Liver (tissue), 9 donors: ENCODE measurements around the gene HLTF. TPM values are rescaled to one million over a fixed set of nuclear protein-coding genes. Genes with fewer than 3 reads are reported as not detected.

Source experiments
- DNase-seq: peaks from one replicate; pipeline ENCODE4 v3.0.0-alpha.2; 2017; ENCODE audit warnings: low spot score
- H3K27ac ChIP-seq, 2 donors: one replicate each; pipeline ENCODE4 v1.7.0; 2013; ENCODE audit warnings: inconsistent platforms in 2 of 2, low read length in 2 of 2, control low read depth in 1 of 2, low read depth in 1 of 2, mild to moderate bottlenecking in 1 of 2
- H3K27me3 ChIP-seq, 4 donors: one replicate each; pipeline versions ENCODE4 v1.6.1 to v1.7.0; 2013; ENCODE audit warnings: low read length in 3 of 4, inconsistent platforms in 1 of 4, mild to moderate bottlenecking in 1 of 4, moderate library complexity in 1 of 4; ENCODE audit not compliant: control insufficient read depth in 4 of 4, insufficient read depth in 4 of 4
- H3K36me3 ChIP-seq, 4 donors: one replicate each; pipeline versions ENCODE4 v1.6.1 to v1.7.0; 2013; ENCODE audit warnings: low read length in 3 of 4, mild to moderate bottlenecking in 3 of 4, low read depth in 1 of 4, moderate library complexity in 1 of 4; ENCODE audit not compliant: control insufficient read depth in 4 of 4, insufficient read depth in 3 of 4
- H3K4me1 ChIP-seq, 4 donors: one replicate each; pipeline versions ENCODE4 v1.6.1 to v1.7.0; 2013; ENCODE audit warnings: low read length in 3 of 4, mild to moderate bottlenecking in 3 of 4, moderate library complexity in 1 of 4; ENCODE audit not compliant: control insufficient read depth in 4 of 4, insufficient read depth in 4 of 4
- H3K4me3 ChIP-seq, 3 donors: one replicate each; pipeline versions ENCODE4 v1.6.1 to v1.7.0; 2013; ENCODE audit warnings: low read length in 3 of 3, control low read depth in 1 of 3, low read depth in 1 of 3, mild to moderate bottlenecking in 1 of 3
- H3K9ac ChIP-seq, 2 donors: one replicate each; pipeline ENCODE4 v1.7.0; 2013; ENCODE audit warnings: low read length in 2 of 2, mild to moderate bottlenecking in 2 of 2, moderate library complexity in 2 of 2, control low read depth in 1 of 2, low read depth in 1 of 2
- H3K9me3 ChIP-seq, 4 donors: one replicate each; pipeline versions ENCODE4 v1.6.1 to v1.7.0; 2013; ENCODE audit warnings: low read length in 3 of 4; ENCODE audit not compliant: control insufficient read depth in 4 of 4
- CTCF ChIP-seq: fragments of 150-350 bp; IDR thresholded peaks from 2 replicates; pipeline ENCODE4 v1.5.1; 2017; ENCODE audit warnings: improper control_type of control experiment, low read depth, low read length; ENCODE audit not compliant: missing input control
- EGR1 ChIP-seq, 2 donors: IDR thresholded peaks; 2 replicates each; pipeline ENCODE4 v1.6.1; 2016 to 2018; ENCODE audit warnings: antibody characterized with exemption in 2 of 2, low read depth in 2 of 2
- FOXA1 ChIP-seq: IDR thresholded peaks from 2 replicates; pipeline ENCODE4 v1.6.1; 2016; ENCODE audit warnings: antibody characterized with exemption
- FOXA2 ChIP-seq: IDR thresholded peaks from 2 replicates; pipeline ENCODE4 v1.6.1; 2016; ENCODE audit warnings: antibody characterized with exemption
- GABPA ChIP-seq, 2 donors: IDR thresholded peaks in 1 of 2; conservative IDR thresholded peaks in 1 of 2; 2 replicates each; pipeline ENCODE4 v1.6.1; 2016; ENCODE audit warnings: antibody characterized with exemption in 2 of 2, mild to moderate bottlenecking in 1 of 2, moderate library complexity in 1 of 2
- HNF4A ChIP-seq, 2 donors: conservative IDR thresholded peaks; 2 replicates each; pipeline ENCODE4 v1.6.1; 2016; ENCODE audit warnings: antibody characterized with exemption in 2 of 2, mild to moderate bottlenecking in 2 of 2
- HNF4G ChIP-seq: IDR thresholded peaks from 2 replicates; pipeline ENCODE4 v1.6.1; 2016; ENCODE audit warnings: antibody characterized with exemption
- JUND ChIP-seq, 2 donors: IDR thresholded peaks; 2 replicates each; pipeline ENCODE4 v1.6.1; 2016; ENCODE audit warnings: antibody characterized with exemption in 2 of 2
- MAX ChIP-seq: IDR thresholded peaks from 2 replicates; pipeline ENCODE4 v1.6.1; 2016; ENCODE audit warnings: antibody characterized with exemption
- NR2F2 ChIP-seq: IDR thresholded peaks from 2 replicates; pipeline ENCODE4 v1.6.1; 2016; ENCODE audit warnings: antibody characterized with exemption
- REST ChIP-seq: IDR thresholded peaks from 2 replicates; pipeline ENCODE4 v1.6.1; 2016; ENCODE audit warnings: antibody characterized with exemption, mild to moderate bottlenecking
- RXRA ChIP-seq, 2 donors: IDR thresholded peaks; 2 replicates each; pipeline ENCODE4 v1.6.1; 2017 to 2018; ENCODE audit warnings: antibody characterized with exemption in 2 of 2, mild to moderate bottlenecking in 1 of 2
- SP1 ChIP-seq: IDR thresholded peaks from 2 replicates; pipeline ENCODE4 v1.6.1; 2018; ENCODE audit warnings: antibody characterized with exemption, mild to moderate bottlenecking
- TAF1 ChIP-seq: conservative IDR thresholded peaks from 2 replicates; pipeline ENCODE4 v1.6.1; 2016; ENCODE audit warnings: antibody characterized with exemption, mild to moderate bottlenecking
- YY1 ChIP-seq: IDR thresholded peaks from 2 replicates; pipeline ENCODE4 v1.6.1; 2016; ENCODE audit warnings: antibody characterized with exemption, mild to moderate bottlenecking
- ZBTB33 ChIP-seq: IDR thresholded peaks from 2 replicates; pipeline ENCODE4 v1.6.1; 2016; ENCODE audit warnings: antibody characterized with exemption
- WGBS: extraction: QIAGEN DNeasy Blood & Tissue Kit; methylation state at CpG from one replicate; pipeline ENCODE4 v1.1.7; 2013; 5-methylcytosine and 5-hydroxymethylcytosine counted together
- polyA plus RNA-seq, 2 donors: library from polyadenylated mRNA; stranded (reverse) in 1 of 2; unstranded in 1 of 2; fragments of 200-250 nt in 1 of 2; fragments of >200 nt in 1 of 2; fragmentation: Nextera tagmentation in 1 of 2; extraction: Ambion mirVana in 1 of 2; gene quantifications; one replicate each; pipeline versions ENCODE4 v1.2.1 to v1.2.3, GENCODE V29; 2013 to 2015
- total RNA-seq, 2 donors: library from RNA; depleted of rRNA; stranded (reverse); fragments of >200 nt; gene quantifications; one replicate each; pipeline ENCODE4 v1.2.3, GENCODE V29; 2014
- TF ChIP-seq, protein P1 (sequence below): IDR thresholded peaks from 2 replicates; pipeline ENCODE4 v1.6.1; 2016; ENCODE audit warnings: antibody characterized with exemption
- donor health status: healthy.
- donor health status: healthy.
- donor health status: healthy.
- donor health status: healthy.
- donor health status: healthy.

HLTF gene
- total and polyA plus RNA-seq, 4 donors: 4.1 to 31.7 (median 17.0) TPM

- TF ChIP-seq EGR1 (IDR thresholded peaks at IDR 0.05; ENCODE audit: low read depth in 2 of 2): no peak
- no peak for TF ChIP-seq RXRA (IDR thresholded peaks at IDR 0.05)
- TF ChIP-seq NR2F2: no peak
- no peak for TF ChIP-seq FOXA2
- TF ChIP-seq, protein P1, sequence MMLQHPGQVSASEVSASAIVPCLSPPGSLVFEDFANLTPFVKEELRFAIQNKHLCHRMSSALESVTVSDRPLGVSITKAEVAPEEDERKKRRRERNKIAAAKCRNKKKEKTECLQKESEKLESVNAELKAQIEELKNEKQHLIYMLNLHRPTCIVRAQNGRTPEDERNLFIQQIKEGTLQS: no peak
- TF ChIP-seq TAF1: no peak
- TF ChIP-seq REST: no peak
- no peak for TF ChIP-seq JUND (IDR thresholded peaks at IDR 0.05)
- no peak for TF ChIP-seq ZBTB33
- no peak for TF ChIP-seq YY1
- no peak for TF ChIP-seq SP1
- no peak for TF ChIP-seq HNF4G
- TF ChIP-seq HNF4A (conservative IDR thresholded peaks at IDR 0.05): no peak
- no peak for TF ChIP-seq MAX
- under 1% methylated on average over 21 of the region's 21 CpGs for WGBS
- Histone ChIP-seq H3K27me3 (no peaks in the 10 kb centered on the region), H3K27ac (peak overlapping the region; percentile 57 to 69), H3K9ac (peak overlapping the region; percentile 2 to 51), H3K4me1 (peaks cover 2 to 10% (median 6%) of the 10 kb centered on the region in 4 donors), H3K36me3 (no peaks in the 10 kb centered on the region), H3K4me3 (peak overlapping the region; percentile 64 to 92 (median 75)), H3K9me3 (no peaks in the 10 kb centered on the region)
- DNase-seq: peak; percentile 66
Measured at GRCh38 chr3:149085828-149086231, 503 bp downstream of the HLTF start.

GRCh38 chr3:149081772-149082171, 4.6 kb downstream of the HLTF start:
- peaks cover 0 to 3% (median 0%) of the 10 kb centered on the region in 4 donors for H3K36me3 ChIP-seq
- no peak overlapping the region for H3K27ac ChIP-seq
- DNase-seq: no peak
- H3K9me3 ChIP-seq: no peaks in the 10 kb centered on the region
- TF ChIP-seq HNF4G (no peak), NR2F2 (no peak), EGR1 (IDR thresholded peaks at IDR 0.05; ENCODE audit: low read depth in 2 of 2) (no peak), FOXA1 (no peak), TAF1 (no peak), CTCF (no peak), GABPA (IDR thresholded peaks at IDR 0.05 in 1 of 2, conservative IDR thresholded peaks at IDR 0.05 in 1 of 2) (no peak), ZBTB33 (no peak), HNF4A (conservative IDR thresholded peaks at IDR 0.05) (no peak), MAX (no peak)
- no peak overlapping the region for H3K9ac ChIP-seq
- 96% methylated on average over 1 of the region's 1 CpG for WGBS
- no peak overlapping the region for H3K4me3 ChIP-seq
- no peaks in the 10 kb centered on the region for H3K27me3 ChIP-seq
- H3K4me1 ChIP-seq: peaks cover 2 to 10% (median 5%) of the 10 kb centered on the region in 4 donors
